Ishikawa (cell line): ENCODE data around the gene HSD17B12.

Experiments
- CEBPB ChIP-seq: IDR thresholded peaks from 2 replicates; pipeline ENCODE4 v1.6.1; 2012
- CREB1 ChIP-seq: IDR thresholded peaks from 2 replicates; pipeline ENCODE4 v1.6.1; 2012; ENCODE audit warnings: low read depth
- EGR1 ChIP-seq: IDR thresholded peaks from 2 replicates; pipeline ENCODE4 v1.6.1; 2012
- EP300 ChIP-seq: IDR thresholded peaks from 2 replicates; pipeline ENCODE4 v1.6.1; 2012; ENCODE audit warnings: borderline replicate concordance
- FOXM1 ChIP-seq: IDR thresholded peaks from 2 replicates; pipeline ENCODE4 v1.6.1; 2012; ENCODE audit warnings: low read depth, borderline replicate concordance
- NFIC ChIP-seq: IDR thresholded peaks from 2 replicates; pipeline ENCODE4 v1.6.1; 2012
- RAD21 ChIP-seq: IDR thresholded peaks from 2 replicates; pipeline ENCODE4 v1.6.1; 2012; ENCODE audit warnings: low read depth
- TAF1 ChIP-seq: IDR thresholded peaks from 2 replicates; pipeline ENCODE4 v1.6.1; 2012; ENCODE audit warnings: low read depth, mild to moderate bottlenecking
- TCF12 ChIP-seq: IDR thresholded peaks from 2 replicates; pipeline ENCODE4 v1.6.1; 2012; ENCODE audit warnings: low read depth
- TEAD4 ChIP-seq: IDR thresholded peaks from 2 replicates; pipeline ENCODE4 v1.6.1; 2012
- USF1 ChIP-seq: IDR thresholded peaks from 2 replicates; pipeline ENCODE4 v1.6.1; 2012
- YY1 ChIP-seq: IDR thresholded peaks from 2 replicates; pipeline ENCODE4 v1.6.1; 2012; ENCODE audit warnings: low read depth
- ZBTB7A ChIP-seq: IDR thresholded peaks from 2 replicates; pipeline ENCODE4 v1.6.1; 2012; ENCODE audit warnings: low read depth
- TF ChIP-seq, protein P1 (sequence below): IDR thresholded peaks from 2 replicates; pipeline ENCODE4 v1.6.1; 2012; ENCODE audit warnings: low read depth, mild to moderate bottlenecking
- TF ChIP-seq, protein P2 (sequence below): IDR thresholded peaks from 2 replicates; pipeline ENCODE4 v1.6.1; 2012

HSD17B12 gene

GRCh38 chr11:43812471-43812870, 131.9 kb downstream of the HSD17B12 start:
- TF ChIP-seq RAD21 = no peak
- no peak for TF ChIP-seq TAF1
- no peak for TF ChIP-seq NFIC
- no peak for TF ChIP-seq TCF12
- TF ChIP-seq CREB1 = no peak
- TF ChIP-seq FOXM1 = no peak
- TF ChIP-seq USF1 = no peak
- TF ChIP-seq, protein P1, sequence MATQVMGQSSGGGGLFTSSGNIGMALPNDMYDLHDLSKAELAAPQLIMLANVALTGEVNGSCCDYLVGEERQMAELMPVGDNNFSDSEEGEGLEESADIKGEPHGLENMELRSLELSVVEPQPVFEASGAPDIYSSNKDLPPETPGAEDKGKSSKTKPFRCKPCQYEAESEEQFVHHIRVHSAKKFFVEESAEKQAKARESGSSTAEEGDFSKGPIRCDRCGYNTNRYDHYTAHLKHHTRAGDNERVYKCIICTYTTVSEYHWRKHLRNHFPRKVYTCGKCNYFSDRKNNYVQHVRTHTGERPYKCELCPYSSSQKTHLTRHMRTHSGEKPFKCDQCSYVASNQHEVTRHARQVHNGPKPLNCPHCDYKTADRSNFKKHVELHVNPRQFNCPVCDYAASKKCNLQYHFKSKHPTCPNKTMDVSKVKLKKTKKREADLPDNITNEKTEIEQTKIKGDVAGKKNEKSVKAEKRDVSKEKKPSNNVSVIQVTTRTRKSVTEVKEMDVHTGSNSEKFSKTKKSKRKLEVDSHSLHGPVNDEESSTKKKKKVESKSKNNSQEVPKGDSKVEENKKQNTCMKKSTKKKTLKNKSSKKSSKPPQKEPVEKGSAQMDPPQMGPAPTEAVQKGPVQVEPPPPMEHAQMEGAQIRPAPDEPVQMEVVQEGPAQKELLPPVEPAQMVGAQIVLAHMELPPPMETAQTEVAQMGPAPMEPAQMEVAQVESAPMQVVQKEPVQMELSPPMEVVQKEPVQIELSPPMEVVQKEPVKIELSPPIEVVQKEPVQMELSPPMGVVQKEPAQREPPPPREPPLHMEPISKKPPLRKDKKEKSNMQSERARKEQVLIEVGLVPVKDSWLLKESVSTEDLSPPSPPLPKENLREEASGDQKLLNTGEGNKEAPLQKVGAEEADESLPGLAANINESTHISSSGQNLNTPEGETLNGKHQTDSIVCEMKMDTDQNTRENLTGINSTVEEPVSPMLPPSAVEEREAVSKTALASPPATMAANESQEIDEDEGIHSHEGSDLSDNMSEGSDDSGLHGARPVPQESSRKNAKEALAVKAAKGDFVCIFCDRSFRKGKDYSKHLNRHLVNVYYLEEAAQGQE = no peak
- TF ChIP-seq CEBPB = no peak
- no peak for TF ChIP-seq EP300
- no peak for TF ChIP-seq EGR1
- no peak for TF ChIP-seq TEAD4
- TF ChIP-seq, protein P2, sequence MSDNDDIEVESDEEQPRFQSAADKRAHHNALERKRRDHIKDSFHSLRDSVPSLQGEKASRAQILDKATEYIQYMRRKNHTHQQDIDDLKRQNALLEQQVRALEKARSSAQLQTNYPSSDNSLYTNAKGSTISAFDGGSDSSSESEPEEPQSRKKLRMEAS = no peak

DNA sequence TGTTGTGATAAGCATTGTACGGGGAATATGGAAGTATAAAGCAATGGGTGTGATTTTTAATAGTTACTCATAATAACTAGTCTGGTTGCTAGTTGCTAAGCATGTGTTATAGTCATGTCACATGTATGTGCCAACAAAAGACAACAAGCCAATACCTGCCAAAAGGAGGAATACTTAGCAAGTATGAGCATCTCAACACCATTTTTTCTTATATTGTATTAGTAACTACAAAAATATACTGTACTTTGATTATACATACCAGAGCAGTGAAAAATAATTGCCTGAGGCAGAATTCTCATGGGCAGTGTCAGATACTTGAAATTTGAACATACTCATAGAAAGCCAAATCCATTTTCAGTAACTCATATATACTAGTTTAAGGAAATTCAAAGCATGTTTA, 137.7 kb downstream of the HSD17B12 start:
- no peak for TF ChIP-seq EP300
- TF ChIP-seq USF1 = no peak
- no peak for TF ChIP-seq EGR1
- no peak for TF ChIP-seq FOXM1
- no peak for TF ChIP-seq YY1
- TF ChIP-seq CREB1 = no peak

- TF ChIP-seq ZBTB7A (no peak), NFIC (no peak), CEBPB (no peak), YY1 (no peak), TAF1 (no peak), EP300 (no peak), CREB1 (no peak), EGR1 (no peak), TCF12 (no peak), TEAD4 (no peak), USF1 (no peak), FOXM1 (no peak)
- TF ChIP-seq, protein P1 = no peak
- TF ChIP-seq, protein P2 = no peak
These were observed 139.4 kb downstream of the HSD17B12 start for GRCh38 chr11:43819926-43820325.

DNA sequence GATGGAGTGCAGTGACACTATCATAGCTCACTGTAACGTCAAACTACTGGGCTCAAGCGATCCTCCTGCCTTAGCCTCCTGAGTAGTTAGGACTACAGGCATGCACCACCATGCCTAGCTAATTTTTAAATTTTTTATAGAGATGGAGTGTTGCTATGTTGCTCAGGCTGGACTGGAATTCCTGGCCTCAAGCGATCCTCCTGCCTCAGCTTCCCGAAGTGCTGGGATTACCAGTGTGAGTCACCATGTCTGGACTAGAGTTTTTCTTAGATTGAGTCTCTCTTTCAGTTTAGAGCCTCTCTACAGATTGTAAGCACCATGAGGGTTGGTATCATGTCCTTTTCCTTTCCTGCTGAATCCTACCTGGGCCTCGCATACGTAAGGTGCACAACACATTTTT, 142.8 kb downstream of the HSD17B12 start:
- TF ChIP-seq TCF12 = no peak
- TF ChIP-seq, protein P2 = no peak
- no peak for TF ChIP-seq RAD21
- no peak for TF ChIP-seq YY1
- TF ChIP-seq USF1 = no peak
- TF ChIP-seq TEAD4 = no peak
- TF ChIP-seq NFIC = no peak
- TF ChIP-seq, protein P1 = no peak
- no peak for TF ChIP-seq ZBTB7A
- no peak for TF ChIP-seq CREB1
- no peak for TF ChIP-seq EP300
- no peak for TF ChIP-seq EGR1
- no peak for TF ChIP-seq TAF1
- TF ChIP-seq CEBPB = no peak
- TF ChIP-seq FOXM1 = no peak
